Progenitor cell of endocrine pancreas (in vitro differentiated cells): ENCODE measurements around the gene OPTN. TPM values are rescaled to one million over a fixed set of nuclear protein-coding genes. Genes with fewer than 3 reads are reported as not detected.

Experiments
- DNase-seq: peaks from one replicate; pipeline ENCODE4 v3.0.0; 2021; ENCODE audit warnings: low spot score; ENCODE audit not compliant: unreplicated experiment
- H3K27ac Mint-ChIP-seq: 2 replicates; pipeline ENCODE4 v1.8.0; 2021; ENCODE audit warnings: mild to moderate bottlenecking, moderate library complexity, mixed read lengths
- H3K27me3 Mint-ChIP-seq: 2 replicates; pipeline ENCODE4 v1.8.0; 2021; ENCODE audit warnings: mixed read lengths
- H3K36me3 Mint-ChIP-seq: 2 replicates; pipeline ENCODE4 v1.8.0; 2022; ENCODE audit warnings: mixed read lengths; ENCODE audit not compliant: insufficient read depth
- H3K4me1 Mint-ChIP-seq: 2 replicates; pipeline ENCODE4 v1.8.0; 2021; ENCODE audit warnings: low read depth, mixed read lengths
- H3K4me3 Mint-ChIP-seq: 2 replicates; pipeline ENCODE4 v1.8.0; 2021; ENCODE audit warnings: low read depth, mild to moderate bottlenecking, moderate library complexity, mixed read lengths
- H3K9me3 Mint-ChIP-seq: 2 replicates; pipeline ENCODE4 v1.8.0; 2021; ENCODE audit warnings: low read depth, mixed read lengths
- CTCF ChIP-seq: fragments of 200-600 bp; sonication (generic); IDR thresholded peaks from one replicate; pipeline ENCODE4 v1.5.0; 2021; ENCODE audit warnings: antibody characterized with exemption, mild to moderate bottlenecking; ENCODE audit not compliant: unreplicated experiment
- total RNA-seq: library from RNA; stranded (reverse); gene quantifications from 2 replicates; pipeline ENCODE4 v1.2.1, GENCODE V29; 2021

The OPTN gene
- total RNA-seq, 1 donor from 2014 or later: 6.8 TPM

- H3K27me3 Mint-ChIP-seq: no peaks in the 10 kb centered on the region
- peaks cover 2% of the 10 kb centered on the region for H3K36me3 Mint-ChIP-seq
- TF ChIP-seq CTCF: no peak
- DNase-seq: no peak
- no peak overlapping the region for H3K4me3 Mint-ChIP-seq
- no peaks in the 10 kb centered on the region for H3K9me3 Mint-ChIP-seq
- peaks cover 1% of the 10 kb centered on the region for H3K4me1 Mint-ChIP-seq
- H3K27ac Mint-ChIP-seq: no peak overlapping the region
Observed at GRCh38 chr10:13121500-13121854, 21.5 kb downstream of the OPTN start.

- Mint-ChIP-seq H3K27me3 (no peaks in the 10 kb centered on the region), H3K27ac (no peak overlapping the region), H3K4me1 (peaks cover 4% of the 10 kb centered on the region), H3K4me3 (no peak overlapping the region), H3K36me3 (no peaks in the 10 kb centered on the region), H3K9me3 (no peaks in the 10 kb centered on the region)
- DNase-seq: no peak
- TF ChIP-seq CTCF: no peak
Observed at GRCh38 chr10:13136651-13137050, 36.7 kb downstream of the OPTN start.

GRCh38 chr10:13139150-13139549, 39.2 kb downstream of the OPTN start:
- H3K27me3 Mint-ChIP-seq: no peaks in the 10 kb centered on the region
- no peak overlapping the region for H3K27ac Mint-ChIP-seq
- TF ChIP-seq CTCF: no peak
- H3K4me3 Mint-ChIP-seq: no peak overlapping the region
- peaks cover 4% of the 10 kb centered on the region for H3K4me1 Mint-ChIP-seq
- DNase-seq: no peak
- no peaks in the 10 kb centered on the region for H3K36me3 Mint-ChIP-seq
- H3K9me3 Mint-ChIP-seq: no peaks in the 10 kb centered on the region

- no peak for TF ChIP-seq CTCF
- H3K36me3 Mint-ChIP-seq: no peaks in the 10 kb centered on the region
- DNase-seq: no peak
Observed at GRCh38 chr10:13139676-13140075, 39.7 kb downstream of the OPTN start.

GRCh38 chr10:13140627-13141190, 40.7 kb downstream of the OPTN start:
- TF ChIP-seq CTCF: no peak
- no peaks in the 10 kb centered on the region for H3K27me3 Mint-ChIP-seq

More at GRCh38 chr10:13139676-13140075, 39.7 kb downstream of the OPTN start:
- H3K4me3 Mint-ChIP-seq: no peak overlapping the region
- no peaks in the 10 kb centered on the region for H3K9me3 Mint-ChIP-seq
- H3K27me3 Mint-ChIP-seq: no peaks in the 10 kb centered on the region
- H3K4me1 Mint-ChIP-seq: peaks cover 4% of the 10 kb centered on the region
- H3K27ac Mint-ChIP-seq: no peak overlapping the region

More at GRCh38 chr10:13140627-13141190, 40.7 kb downstream of the OPTN start:
- DNase-seq: no peak
- Mint-ChIP-seq H3K36me3 (no peaks in the 10 kb centered on the region), H3K4me1 (peaks cover 4% of the 10 kb centered on the region), H3K4me3 (no peak overlapping the region), H3K27ac (no peak overlapping the region), H3K9me3 (peaks cover 6% of the 10 kb centered on the region)
